ENCODE measurements around the gene TROAP. TPM values are rescaled to one million over a fixed set of nuclear protein-coding genes. Genes with fewer than 3 reads are reported as not detected.
"Not testable (repeated sequence)": the region's sequence is repeated elsewhere in the genome, so short reads cannot be mapped to it uniquely, and the experiment has no call there.

TROAP gene
- total and polyA plus RNA-seq, 9 donors = 6.9 to 18.2 (median 12.1) TPM

GRCh38 chr12:49305762-49306510, 17.1 kb upstream of the TROAP start:
- peaks cover 22% of the 10 kb centered on the region for H3K27me3 ChIP-seq (ENCODE audit: control insufficient read depth, insufficient read depth, low read length)
- DNase-seq = no peak
- 73% methylated on average over 4 of the region's 6 CpGs for WGBS (ENCODE audit: insufficient coverage)
- no peaks in the 10 kb centered on the region for H3K36me3 ChIP-seq (ENCODE audit: control insufficient read depth, insufficient read depth, low read length)
- H3K4me1 ChIP-seq (ENCODE audit: control insufficient read depth, insufficient read depth, low read length) = peaks cover 6% of the 10 kb centered on the region
- no peak overlapping the region for H3K4me3 ChIP-seq (ENCODE audit: low read length)
- no peaks in the 10 kb centered on the region for H3K9me3 ChIP-seq (replicated peaks; ENCODE audit: control insufficient read depth, low read depth, low read length)
- H3K27ac ChIP-seq (ENCODE audit: low read length) = no peak overlapping the region

DNA sequence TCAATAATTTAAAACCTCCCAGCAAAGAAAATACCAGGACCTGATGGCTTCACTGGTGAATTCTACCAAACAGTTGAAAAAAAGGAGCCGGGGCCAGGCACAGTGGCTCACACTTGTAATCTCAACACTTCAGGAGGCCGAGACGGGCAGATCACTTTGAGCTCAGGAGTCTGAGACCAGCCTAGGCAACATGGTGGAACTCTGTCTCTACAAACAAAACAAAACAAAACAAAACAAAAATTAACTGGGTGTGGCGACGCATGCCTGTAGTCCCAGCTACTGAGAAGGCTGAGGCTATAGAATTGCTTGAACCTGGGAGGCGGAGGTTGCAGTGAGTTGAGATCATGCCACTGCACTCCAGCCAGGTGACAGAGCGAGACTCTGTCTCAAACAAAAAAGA, 13.7 kb upstream of the TROAP start:
- H3K9me3 ChIP-seq (replicated peaks; ENCODE audit: control insufficient read depth, low read depth, low read length) = no peaks in the 10 kb centered on the region
- no peak overlapping the region for H3K4me3 ChIP-seq (ENCODE audit: low read length)
- H3K4me1 ChIP-seq (ENCODE audit: control insufficient read depth, insufficient read depth, low read length) = no peaks in the 10 kb centered on the region
- DNase-seq = no peak
- 88% methylated on average over 1 of the region's 7 CpGs for WGBS (ENCODE audit: insufficient coverage)
- no peaks in the 10 kb centered on the region for H3K36me3 ChIP-seq (ENCODE audit: control insufficient read depth, insufficient read depth, low read length)
- H3K27me3 ChIP-seq (ENCODE audit: control insufficient read depth, insufficient read depth, low read length) = peaks cover 12% of the 10 kb centered on the region
- H3K27ac ChIP-seq (ENCODE audit: low read length) = no peak overlapping the region

DNA sequence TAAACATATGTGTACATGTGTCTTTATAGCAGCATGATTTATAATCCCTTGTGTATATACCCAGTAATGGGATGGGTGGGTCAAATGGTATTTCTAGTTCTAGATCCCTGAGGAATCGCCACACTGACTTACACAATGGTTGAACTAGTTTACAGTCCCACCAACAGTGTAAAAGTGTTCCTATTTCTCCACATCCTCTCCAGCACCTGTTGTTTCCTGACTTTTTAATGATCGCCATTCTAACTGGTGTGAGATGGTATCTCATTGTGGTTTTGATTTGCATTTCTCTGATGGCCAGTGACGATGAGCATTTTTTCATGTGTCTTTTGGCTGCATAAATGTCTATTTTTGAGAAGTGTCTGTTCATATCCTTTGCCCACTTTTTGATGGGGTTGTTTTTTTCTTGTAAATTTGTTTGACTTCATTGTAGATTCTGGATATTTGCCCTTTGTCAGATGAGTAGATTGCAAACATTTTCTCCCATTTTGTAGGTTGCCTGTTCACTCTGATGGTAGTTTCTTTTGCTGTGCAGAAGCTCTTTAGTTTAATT, 12.5 kb upstream of the TROAP start:
- WGBS (ENCODE audit: insufficient coverage) = no CpG with 5 or more reads among the region's 3 CpGs
- not testable (repeated sequence) for H3K9me3 ChIP-seq (replicated peaks; ENCODE audit: control insufficient read depth, low read depth, low read length); H3K4me1 ChIP-seq (ENCODE audit: control insufficient read depth, insufficient read depth, low read length); DNase-seq; H3K27ac ChIP-seq (ENCODE audit: low read length); H3K36me3 ChIP-seq (ENCODE audit: control insufficient read depth, insufficient read depth, low read length); H3K4me3 ChIP-seq (ENCODE audit: low read length)
- H3K27me3 ChIP-seq (ENCODE audit: control insufficient read depth, insufficient read depth, low read length) = peaks cover 12% of the 10 kb centered on the region

DNA sequence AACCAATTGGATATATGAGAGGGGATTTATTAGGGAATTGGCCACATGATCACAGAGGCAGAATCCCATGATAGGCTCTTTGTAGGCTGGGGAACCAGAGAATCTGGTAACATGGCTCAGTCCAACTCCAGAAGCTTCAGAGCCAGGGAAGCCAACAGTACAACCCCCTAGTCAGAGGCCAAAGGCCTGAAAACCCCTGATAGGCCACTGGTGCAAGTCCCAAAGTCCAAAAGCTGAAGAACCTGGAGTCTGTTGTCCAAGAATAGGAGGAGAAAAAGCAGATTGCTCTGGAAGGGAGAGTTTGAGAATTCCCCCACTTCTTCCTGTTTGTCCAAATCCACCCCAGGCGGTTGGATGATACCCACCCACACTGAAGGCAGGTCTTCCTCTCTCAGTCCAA, 8.2 kb upstream of the TROAP start:
- no peak for DNase-seq
- H3K4me3 ChIP-seq (ENCODE audit: low read length) = no peak overlapping the region
- H3K4me1 ChIP-seq (ENCODE audit: control insufficient read depth, insufficient read depth, low read length) = no peaks in the 10 kb centered on the region
- H3K27ac ChIP-seq (ENCODE audit: low read length) = no peak overlapping the region
- peaks cover 3% of the 10 kb centered on the region for H3K27me3 ChIP-seq (ENCODE audit: control insufficient read depth, insufficient read depth, low read length)
- WGBS (ENCODE audit: insufficient coverage) = 75% methylated on average over 1 of the region's 1 CpG
- H3K36me3 ChIP-seq (ENCODE audit: control insufficient read depth, insufficient read depth, low read length) = no peaks in the 10 kb centered on the region
- no peaks in the 10 kb centered on the region for H3K9me3 ChIP-seq (replicated peaks; ENCODE audit: control insufficient read depth, low read depth, low read length)

GRCh38 chr12:49317118-49317517, 5.9 kb upstream of the TROAP start:
- not testable (repeated sequence) for H3K9me3 ChIP-seq (replicated peaks; ENCODE audit: control insufficient read depth, low read depth, low read length); DNase-seq; H3K4me1 ChIP-seq (ENCODE audit: control insufficient read depth, insufficient read depth, low read length); H3K36me3 ChIP-seq (ENCODE audit: control insufficient read depth, insufficient read depth, low read length); H3K27ac ChIP-seq (ENCODE audit: low read length); H3K4me3 ChIP-seq (ENCODE audit: low read length); H3K27me3 ChIP-seq (ENCODE audit: control insufficient read depth, insufficient read depth, low read length)
- 92% methylated on average over 3 of the region's 10 CpGs for WGBS (ENCODE audit: insufficient coverage)

GRCh38 chr12:49320411-49321103, 2.5 kb upstream of the TROAP start:
- DNase-seq = not testable (repeated sequence)

GRCh38 chr12:49322367-49322707, 718 bp upstream of the TROAP start:
- Histone ChIP-seq H3K27ac (ENCODE audit: low read length) (peak overlapping the region; percentile 79), H3K9me3 (replicated peaks; ENCODE audit: control insufficient read depth, low read depth, low read length) (no peaks in the 10 kb centered on the region), H3K36me3 (ENCODE audit: control insufficient read depth, insufficient read depth, low read length) (peaks cover 20% of the 10 kb centered on the region), H3K27me3 (ENCODE audit: control insufficient read depth, insufficient read depth, low read length) (peaks cover 3% of the 10 kb centered on the region), H3K4me1 (ENCODE audit: control insufficient read depth, insufficient read depth, low read length) (peaks cover 13% of the 10 kb centered on the region), H3K4me3 (ENCODE audit: low read length) (peak overlapping the region; percentile 91)
- WGBS (ENCODE audit: insufficient coverage) = 33% methylated on average over 6 of the region's 12 CpGs
- DNase-seq = no peak

More at GRCh38 chr12:49320411-49321103, 2.5 kb upstream of the TROAP start:
- not testable (repeated sequence) for H3K36me3 ChIP-seq (ENCODE audit: control insufficient read depth, insufficient read depth, low read length); H3K27me3 ChIP-seq (ENCODE audit: control insufficient read depth, insufficient read depth, low read length); H3K27ac ChIP-seq (ENCODE audit: low read length); H3K9me3 ChIP-seq (replicated peaks; ENCODE audit: control insufficient read depth, low read depth, low read length); H3K4me3 ChIP-seq (ENCODE audit: low read length)
- H3K4me1 ChIP-seq (ENCODE audit: control insufficient read depth, insufficient read depth, low read length) = peaks cover 13% of the 10 kb centered on the region
- WGBS (ENCODE audit: insufficient coverage) = 93% methylated on average over 6 of the region's 9 CpGs

DNA sequence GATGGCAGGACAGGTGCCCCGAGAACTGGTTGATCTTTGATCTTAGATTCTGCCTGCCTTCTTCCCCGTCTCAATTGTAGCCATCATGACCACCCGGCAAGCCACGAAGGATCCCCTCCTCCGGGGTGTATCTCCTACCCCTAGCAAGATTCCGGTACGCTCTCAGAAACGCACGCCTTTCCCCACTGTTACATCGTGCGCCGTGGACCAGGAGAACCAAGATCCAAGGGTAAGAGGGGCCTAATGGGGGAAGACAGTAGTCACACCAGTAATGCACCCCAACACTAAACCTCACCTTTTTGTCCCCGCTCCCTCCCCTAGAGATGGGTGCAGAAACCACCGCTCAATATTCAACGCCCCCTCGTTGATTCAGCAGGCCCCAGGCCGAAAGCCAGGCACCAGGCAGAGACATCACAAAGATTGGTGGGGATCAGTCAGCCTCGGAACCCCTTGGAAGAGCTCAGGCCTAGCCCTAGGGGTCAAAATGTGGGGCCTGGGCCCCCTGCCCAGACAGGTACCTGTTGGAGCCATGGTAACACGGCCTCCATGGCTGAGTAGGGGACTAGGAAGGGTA, 556 bp downstream of the TROAP start:
- H3K27me3 ChIP-seq (ENCODE audit: control insufficient read depth, insufficient read depth, low read length) = no peaks in the 10 kb centered on the region
- 0% methylated on average over 3 of the region's 19 CpGs for WGBS (ENCODE audit: insufficient coverage)
- peaks cover 13% of the 10 kb centered on the region for H3K4me1 ChIP-seq (ENCODE audit: control insufficient read depth, insufficient read depth, low read length)
- H3K4me3 ChIP-seq (ENCODE audit: low read length) = peak overlapping the region; percentile 91
- no peak overlapping the region for H3K27ac ChIP-seq (ENCODE audit: low read length)
- H3K36me3 ChIP-seq (ENCODE audit: control insufficient read depth, insufficient read depth, low read length) = peaks cover 22% of the 10 kb centered on the region
- DNase-seq = no peak
- H3K9me3 ChIP-seq (replicated peaks; ENCODE audit: control insufficient read depth, low read depth, low read length) = no peaks in the 10 kb centered on the region

DNA sequence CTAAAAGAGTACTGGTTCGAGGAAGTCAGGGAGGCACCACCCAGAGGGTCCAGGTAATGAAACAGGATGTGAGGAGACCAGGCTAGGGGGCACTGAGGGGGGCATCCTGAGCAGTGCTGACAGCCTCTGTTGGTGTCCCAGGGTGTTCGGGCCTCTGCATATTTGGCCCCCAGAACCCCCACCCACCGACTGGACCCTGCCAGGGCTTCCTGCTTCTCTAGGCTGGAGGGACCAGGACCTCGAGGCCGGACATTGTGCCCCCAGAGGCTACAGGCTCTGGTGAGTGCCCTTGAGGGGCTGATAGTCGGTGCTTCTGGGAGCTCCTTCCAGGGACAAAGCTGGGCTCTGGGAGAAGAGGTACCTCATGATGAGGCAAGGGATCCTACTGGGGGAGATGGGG, 2.6 kb downstream of the TROAP start:
- 81% methylated on average over 5 of the region's 6 CpGs for WGBS (ENCODE audit: insufficient coverage)
- no peaks in the 10 kb centered on the region for H3K27me3 ChIP-seq (ENCODE audit: control insufficient read depth, insufficient read depth, low read length)

DNA sequence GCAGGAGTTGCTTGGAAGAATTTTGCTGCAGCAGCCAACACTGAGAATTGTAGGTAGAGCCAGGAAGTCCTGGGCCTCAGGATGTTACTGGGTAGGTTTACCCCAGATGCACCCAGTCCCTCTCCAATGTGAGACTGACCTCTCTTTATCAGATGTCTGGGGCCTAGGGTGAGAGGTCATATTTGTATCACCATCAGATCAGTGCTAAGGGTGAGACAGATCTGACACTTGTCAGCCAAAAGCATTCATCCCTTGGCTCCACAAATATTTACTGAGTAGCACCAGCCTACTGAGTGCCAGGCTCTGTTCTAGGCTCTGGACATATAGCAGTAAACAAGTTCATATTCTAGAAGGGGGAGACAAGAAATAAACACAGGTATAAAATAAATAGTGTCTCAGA, 4.3 kb downstream of the TROAP start:
- DNase-seq = no peak
- H3K36me3 ChIP-seq (ENCODE audit: control insufficient read depth, insufficient read depth, low read length) = peaks cover 33% of the 10 kb centered on the region
- H3K27me3 ChIP-seq (ENCODE audit: control insufficient read depth, insufficient read depth, low read length) = peaks cover 13% of the 10 kb centered on the region
- H3K4me1 ChIP-seq (ENCODE audit: control insufficient read depth, insufficient read depth, low read length) = peaks cover 25% of the 10 kb centered on the region
- H3K27ac ChIP-seq (ENCODE audit: low read length) = no peak overlapping the region
- H3K4me3 ChIP-seq (ENCODE audit: low read length) = no peak overlapping the region
- no peaks in the 10 kb centered on the region for H3K9me3 ChIP-seq (replicated peaks; ENCODE audit: control insufficient read depth, low read depth, low read length)

More for the DNA sequence above, 2.6 kb downstream of the TROAP start:
- H3K9me3 ChIP-seq (replicated peaks; ENCODE audit: control insufficient read depth, low read depth, low read length) = no peaks in the 10 kb centered on the region
- peaks cover 33% of the 10 kb centered on the region for H3K36me3 ChIP-seq (ENCODE audit: control insufficient read depth, insufficient read depth, low read length)
- H3K4me3 ChIP-seq (ENCODE audit: low read length) = no peak overlapping the region
- H3K27ac ChIP-seq (ENCODE audit: low read length) = no peak overlapping the region
- H3K4me1 ChIP-seq (ENCODE audit: control insufficient read depth, insufficient read depth, low read length) = peaks cover 13% of the 10 kb centered on the region
- DNase-seq = no peak
